GM12864 (cell line): ENCODE measurements around the gene LAPTM5.

Experiments
- DNase-seq: peaks from one replicate; pipeline ENCODE4 v3.0.0-alpha.2; 2011; ENCODE audit warnings: low read depth
- H3K4me3 ChIP-seq: 2 replicates; pipeline ENCODE4 v1.5.1; 2011; ENCODE audit warnings: mild to moderate bottlenecking, low read depth, low read length, control low read depth
- TF ChIP-seq, protein P1 (sequence below): IDR thresholded peaks from 2 replicates; pipeline ENCODE4 v1.5.1; 2011; ENCODE audit warnings: low read depth, mild to moderate bottlenecking, moderate library complexity, low read length, control low read depth, inconsistent platforms; ENCODE audit errors: missing control alignments

Gene LAPTM5

GRCh38 chr1:30780409-30780808 is 22.8 kb upstream of the LAPTM5 start:
- H3K4me3 ChIP-seq = no peak overlapping the region
- no peak for DNase-seq
- TF ChIP-seq, protein P1, sequence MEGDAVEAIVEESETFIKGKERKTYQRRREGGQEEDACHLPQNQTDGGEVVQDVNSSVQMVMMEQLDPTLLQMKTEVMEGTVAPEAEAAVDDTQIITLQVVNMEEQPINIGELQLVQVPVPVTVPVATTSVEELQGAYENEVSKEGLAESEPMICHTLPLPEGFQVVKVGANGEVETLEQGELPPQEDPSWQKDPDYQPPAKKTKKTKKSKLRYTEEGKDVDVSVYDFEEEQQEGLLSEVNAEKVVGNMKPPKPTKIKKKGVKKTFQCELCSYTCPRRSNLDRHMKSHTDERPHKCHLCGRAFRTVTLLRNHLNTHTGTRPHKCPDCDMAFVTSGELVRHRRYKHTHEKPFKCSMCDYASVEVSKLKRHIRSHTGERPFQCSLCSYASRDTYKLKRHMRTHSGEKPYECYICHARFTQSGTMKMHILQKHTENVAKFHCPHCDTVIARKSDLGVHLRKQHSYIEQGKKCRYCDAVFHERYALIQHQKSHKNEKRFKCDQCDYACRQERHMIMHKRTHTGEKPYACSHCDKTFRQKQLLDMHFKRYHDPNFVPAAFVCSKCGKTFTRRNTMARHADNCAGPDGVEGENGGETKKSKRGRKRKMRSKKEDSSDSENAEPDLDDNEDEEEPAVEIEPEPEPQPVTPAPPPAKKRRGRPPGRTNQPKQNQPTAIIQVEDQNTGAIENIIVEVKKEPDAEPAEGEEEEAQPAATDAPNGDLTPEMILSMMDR = no peak

- no peak overlapping the region for H3K4me3 ChIP-seq
- TF ChIP-seq, protein P1 = peak; percentile 89
- DNase-seq = no peak
Observed at GRCh38 chr1:30779294-30780071, 21.9 kb upstream of the LAPTM5 start.

- no peak for DNase-seq
- no peak overlapping the region for H3K4me3 ChIP-seq
- TF ChIP-seq, protein P1 = no peak
Observed at GRCh38 chr1:30778979-30779293, 21.4 kb upstream of the LAPTM5 start.

- DNase-seq = no peak
- H3K4me3 ChIP-seq = no peak overlapping the region
- TF ChIP-seq, protein P1 = no peak
Observed at GRCh38 chr1:30778154-30778978, 20.8 kb upstream of the LAPTM5 start.

DNA sequence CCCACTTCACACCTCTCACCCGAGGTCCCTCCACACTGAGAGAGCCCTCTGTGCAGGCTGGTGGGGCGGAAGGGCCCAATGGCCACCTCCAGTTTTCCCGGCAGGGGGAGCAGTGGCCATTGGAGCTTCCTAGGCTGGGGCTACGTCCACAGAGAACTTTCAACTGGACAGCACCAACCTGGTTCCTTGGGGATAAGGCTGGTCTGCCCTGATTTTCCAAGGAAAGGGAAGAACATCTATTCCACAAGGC is 20.3 kb upstream of the LAPTM5 start:
- no peak overlapping the region for H3K4me3 ChIP-seq
- no peak for DNase-seq
- TF ChIP-seq, protein P1 = no peak

GRCh38 chr1:30777060-30777903 is 19.7 kb upstream of the LAPTM5 start:
- H3K4me3 ChIP-seq = no peak overlapping the region
- no peak for DNase-seq
- TF ChIP-seq, protein P1 = no peak
